ENCODE measurements around the gene LY9.
"Not testable (repeated sequence)": the region's sequence is repeated elsewhere in the genome, so short reads cannot be mapped to it uniquely, and the experiment has no call there.

The LY9 gene

DNA sequence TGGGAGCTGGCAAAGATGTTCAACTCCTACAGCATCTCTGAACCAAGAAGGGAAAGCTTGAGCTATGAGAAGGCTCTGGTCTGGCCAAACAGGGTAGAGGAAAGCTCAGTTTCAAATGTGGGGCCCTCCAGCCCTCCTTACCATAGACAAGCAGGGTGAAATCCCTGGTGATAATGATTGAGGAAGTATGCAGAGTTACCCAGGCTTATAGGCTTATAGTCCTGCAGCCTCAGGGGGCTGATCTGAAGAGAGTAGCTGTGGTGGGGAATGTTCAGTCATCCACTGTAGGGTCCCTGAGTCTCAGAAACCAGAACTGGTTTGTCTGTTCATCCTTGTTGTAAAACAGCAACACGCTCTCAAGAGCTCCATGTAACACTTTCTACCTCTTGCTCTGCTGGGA, 19.8 kb upstream of the LY9 start:
- DNase-seq = no peak

DNA sequence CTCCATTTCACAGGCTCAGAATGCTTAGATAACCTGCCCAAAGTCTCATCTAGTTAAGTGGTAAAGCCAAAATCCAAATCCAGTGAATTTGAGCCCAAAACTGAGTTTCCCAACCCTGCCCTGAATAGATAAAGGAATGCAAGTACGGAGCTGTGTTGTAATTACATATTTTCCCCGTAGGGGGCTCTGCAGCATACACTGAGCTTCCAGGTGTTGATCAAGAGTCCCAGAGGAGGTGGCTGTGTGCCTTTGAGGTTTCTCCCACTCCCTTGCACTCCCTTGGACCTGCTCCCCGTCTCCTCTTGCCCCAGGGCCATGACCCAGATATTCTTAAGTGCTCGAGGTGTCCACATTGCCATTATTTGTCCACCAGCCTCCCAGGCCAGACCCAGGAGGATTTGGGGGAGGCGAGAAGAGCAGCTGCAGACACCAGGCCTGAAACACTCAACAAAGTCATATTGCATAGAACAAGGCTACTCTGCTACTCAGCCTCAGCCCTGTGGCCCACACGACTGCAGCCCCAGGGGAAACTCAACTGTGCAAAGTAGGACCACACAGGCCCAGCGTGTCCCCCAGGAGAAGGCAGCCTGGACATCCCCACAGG, 18.4 kb upstream of the LY9 start:
- DNase-seq = peak; percentile 5

DNA sequence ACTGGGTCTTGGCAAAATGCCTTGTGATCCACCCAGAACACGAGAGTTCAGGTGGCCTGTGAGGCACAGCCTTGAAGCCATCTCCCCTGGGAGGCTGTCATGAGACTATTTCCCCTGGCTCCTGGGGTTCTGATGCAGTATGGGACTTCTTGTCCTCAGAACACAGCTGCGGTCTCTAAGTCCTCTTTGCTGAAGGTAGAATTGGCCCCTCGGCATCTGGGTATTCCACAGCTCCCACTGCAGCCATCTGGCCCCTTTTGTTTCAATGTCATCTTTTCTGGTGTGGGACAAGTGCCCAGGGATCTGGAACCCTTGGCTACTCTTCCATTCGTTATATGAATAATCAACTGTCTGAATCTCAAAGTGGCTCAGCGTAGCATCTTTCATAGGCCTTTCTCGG, 17.0 kb upstream of the LY9 start:
- no peak for DNase-seq

DNA sequence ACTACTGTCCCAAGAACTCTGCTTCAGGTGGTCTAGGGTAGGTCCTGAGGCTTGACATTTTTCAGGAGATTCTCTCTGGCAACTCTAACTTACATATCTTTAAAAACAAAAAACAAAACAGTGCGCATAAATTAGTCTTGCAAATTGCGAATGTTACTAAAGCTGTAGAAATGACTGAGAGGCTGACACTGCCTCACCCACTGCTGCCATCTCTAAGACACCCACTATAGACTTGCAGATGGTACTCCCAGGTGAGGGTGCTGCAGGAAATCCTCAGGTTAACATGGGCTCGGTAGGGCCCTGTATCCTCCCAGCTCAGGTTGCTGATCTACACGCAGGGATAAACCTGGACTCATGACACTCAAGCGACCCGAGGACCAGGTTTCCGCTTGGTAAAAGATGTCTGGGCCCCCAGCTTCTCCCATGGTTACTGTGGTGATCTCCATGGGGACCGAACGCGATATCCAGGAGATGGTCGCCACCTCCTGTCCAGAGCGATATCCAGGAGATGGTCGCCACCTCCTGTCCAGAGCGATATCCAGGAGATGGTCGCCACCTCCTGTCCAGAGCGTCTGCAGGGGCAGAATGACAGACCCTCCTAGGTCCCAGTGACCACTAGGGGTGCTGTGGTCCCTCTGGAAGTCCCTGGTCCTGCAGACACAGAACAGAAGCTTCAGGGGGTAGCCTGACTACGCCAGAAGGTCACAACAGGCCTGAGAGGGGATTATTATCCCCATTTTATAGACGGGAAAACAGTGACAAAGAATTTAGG, 16.2 kb upstream of the LY9 start:
- no peak for DNase-seq

DNA sequence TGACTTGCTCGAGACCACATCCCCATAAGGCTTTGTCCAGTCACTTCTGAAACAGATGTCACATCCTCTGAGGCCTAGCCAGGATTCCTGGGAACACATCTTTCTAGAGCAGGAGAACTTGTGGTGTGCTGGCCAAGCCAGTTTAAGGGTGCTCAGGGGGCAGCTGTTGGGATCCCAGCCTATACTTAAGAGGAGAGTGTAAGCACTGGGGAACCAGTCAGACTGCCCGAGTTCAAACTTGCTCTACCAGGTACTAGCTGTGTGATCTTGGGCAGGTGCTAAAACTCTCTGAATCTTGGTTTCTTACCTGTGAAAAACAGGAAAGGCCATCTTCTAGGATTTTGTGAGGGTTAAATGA, 15.6 kb upstream of the LY9 start:
- DNase-seq = no peak

DNA sequence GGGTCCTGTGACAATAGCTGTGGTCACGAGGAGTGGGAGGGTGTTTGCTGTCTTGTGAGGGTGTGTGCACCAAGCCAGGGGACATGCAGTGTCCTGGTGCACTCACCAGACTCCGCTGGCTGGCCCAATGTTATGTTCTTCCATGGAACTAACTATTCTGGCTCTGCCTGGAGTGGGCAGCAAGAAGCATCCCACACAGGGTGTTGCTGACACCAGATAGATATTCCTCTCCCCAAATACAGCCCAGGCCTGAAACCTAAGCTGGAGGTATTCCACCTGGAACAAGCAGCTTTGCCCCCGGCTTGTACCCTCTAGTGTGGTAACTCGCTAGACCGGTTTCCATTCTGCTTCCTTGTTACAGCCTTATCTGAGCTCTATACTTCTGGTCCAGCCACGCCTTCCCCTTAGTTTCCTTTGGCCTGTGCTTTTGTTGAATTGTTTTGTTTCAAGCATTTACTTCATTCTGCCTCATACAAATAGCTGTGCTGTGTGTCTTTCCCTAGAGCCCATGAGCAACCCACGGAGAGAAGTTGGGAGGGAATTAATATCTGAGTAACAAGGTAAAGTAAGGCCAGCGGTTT, 14.7 kb upstream of the LY9 start:
- no peak for DNase-seq

DNA sequence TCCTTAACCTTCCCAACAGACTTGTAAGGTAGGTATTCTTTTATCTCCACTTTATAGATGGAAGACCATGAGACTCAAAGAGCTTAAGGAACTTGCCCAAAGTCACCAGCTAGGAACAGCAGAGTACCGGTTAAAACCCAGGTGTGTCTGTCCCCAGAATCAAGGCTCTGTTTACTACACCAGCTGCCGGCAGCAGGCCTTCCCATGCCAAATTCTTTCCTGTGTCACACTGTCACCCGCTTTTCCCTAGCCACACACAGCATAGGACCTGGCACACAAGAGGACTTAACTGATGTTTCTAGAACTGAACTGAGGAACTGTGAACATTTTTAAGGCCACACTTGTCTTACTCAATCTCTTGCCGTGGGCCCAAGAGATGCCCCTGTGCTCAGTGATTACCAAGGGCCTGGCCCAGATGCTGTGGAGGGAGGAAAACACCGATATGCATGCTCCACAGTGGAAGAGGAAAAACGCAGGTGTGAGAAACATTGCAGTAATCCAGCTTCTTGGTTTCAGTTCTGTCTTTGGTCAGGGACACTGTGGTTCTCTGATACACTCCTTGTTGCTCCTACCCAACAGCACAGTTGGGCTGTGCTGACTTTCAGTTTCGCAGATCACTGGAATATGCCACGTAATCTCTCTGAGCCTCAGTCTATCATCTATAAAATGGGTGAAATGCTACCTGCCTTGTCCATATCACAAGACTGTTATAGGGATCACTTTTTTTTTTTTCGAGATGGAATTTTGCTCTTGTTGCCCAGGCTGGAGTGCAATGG, 13.9 kb upstream of the LY9 start:
- no peak for DNase-seq

DNA sequence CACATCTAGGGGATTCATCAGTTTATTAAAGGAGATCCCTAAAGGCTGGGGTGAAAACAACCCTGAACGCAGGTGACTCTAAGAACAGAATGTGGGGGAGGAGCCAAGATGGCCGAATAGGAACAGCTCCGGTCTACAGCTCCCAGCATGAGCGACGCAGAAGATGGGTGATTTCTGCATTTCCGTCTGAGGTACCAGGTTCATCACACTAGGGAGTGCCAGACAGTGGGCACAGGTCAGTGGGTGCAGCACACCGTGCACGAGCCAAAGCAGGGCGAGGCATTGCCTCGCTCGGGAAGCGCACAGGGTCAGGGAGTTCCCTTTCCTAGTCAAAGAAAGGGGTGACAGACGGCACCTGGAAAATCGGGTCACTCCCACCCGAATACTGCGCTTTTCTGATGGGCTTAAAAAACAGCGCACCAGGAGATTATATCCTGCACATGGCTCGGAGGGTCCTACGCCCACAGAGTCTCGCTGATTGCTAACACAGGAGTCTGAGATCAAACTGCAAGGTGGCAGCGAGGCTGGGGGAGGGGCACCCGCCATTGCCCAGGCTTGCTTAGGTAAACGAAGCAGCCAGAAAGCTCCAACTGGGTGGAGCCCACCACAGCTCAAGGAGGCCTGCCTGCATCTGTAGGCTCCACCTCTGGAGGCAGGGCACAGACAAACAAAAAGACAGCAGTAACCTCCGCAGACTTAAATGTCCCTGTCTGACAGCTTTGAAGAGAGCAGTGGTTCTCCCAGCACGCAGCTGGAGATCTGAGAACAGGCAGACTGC, 12.8 kb upstream of the LY9 start:
- not testable (repeated sequence) for DNase-seq

DNA sequence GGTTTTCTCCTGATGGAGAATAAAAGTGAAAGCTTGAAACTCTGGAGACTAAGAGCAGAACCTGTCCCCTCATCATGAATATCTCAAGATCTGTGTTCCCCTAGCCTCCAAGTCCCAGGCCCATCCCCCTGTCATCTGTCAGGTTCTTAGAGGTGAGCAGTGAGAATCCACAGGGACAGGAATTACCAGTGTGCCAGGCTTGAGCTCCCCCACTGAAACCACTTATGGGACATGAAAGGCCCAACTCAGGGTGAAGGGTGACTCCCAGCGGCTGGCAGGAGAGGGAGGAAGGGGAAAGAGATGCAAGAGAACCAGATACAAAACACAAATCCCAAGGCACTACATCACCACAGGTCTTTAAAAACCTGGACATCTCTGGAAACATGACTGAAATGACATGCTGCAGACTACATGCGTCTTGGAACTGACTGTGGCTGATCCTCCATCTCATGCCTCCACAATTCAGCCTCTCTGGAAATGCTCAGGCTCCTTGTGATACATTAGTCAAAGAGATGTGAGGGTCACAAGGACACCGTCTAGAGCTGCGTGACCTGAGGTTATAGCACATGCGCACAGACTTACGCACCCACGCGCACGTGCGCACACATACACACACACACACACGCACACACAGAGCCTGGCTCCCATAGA, 6.8 kb upstream of the LY9 start:
- no peak for DNase-seq

DNA sequence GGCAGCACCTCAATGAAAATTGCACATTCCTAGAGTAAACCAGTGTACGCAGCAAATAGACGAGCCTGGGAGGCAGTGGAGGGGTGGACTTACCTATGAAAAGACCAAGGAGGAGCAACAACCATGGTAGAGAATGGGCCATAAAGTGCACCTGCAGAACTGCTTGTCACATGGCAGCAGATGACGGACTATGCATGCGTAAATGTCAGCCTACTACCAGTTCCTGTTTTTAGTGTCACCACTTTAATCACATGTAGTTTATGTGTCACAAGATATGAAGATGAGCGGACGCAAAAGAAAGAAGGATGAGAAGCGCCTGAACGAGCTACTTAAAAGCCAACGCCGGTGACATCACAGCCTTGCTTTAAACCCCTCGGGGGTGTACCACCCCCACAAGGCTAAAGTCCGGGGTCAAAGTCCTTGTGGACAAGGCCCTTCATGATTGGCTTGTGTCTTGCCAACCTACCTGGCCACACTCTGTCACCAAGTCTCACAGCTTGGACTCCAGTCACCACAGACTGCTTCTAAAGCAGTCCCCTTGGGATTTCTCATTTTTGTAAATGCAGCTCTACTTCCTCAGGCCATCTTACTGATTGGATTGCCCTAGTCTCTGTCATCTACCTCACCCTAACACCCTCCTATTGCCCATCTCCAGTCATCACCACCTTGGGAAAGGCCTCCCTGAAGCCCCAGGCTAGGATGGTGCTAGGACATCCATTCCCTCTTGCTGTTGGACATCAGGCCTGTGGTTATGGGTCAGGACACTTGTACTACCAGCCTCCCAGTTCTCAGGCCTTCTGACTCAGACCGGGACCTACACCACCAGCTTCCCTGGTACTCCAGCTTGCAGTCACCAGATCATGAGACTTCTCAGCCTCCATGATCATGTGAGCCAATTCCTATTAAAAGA, 6.0 kb upstream of the LY9 start:
- no peak for DNase-seq

DNA sequence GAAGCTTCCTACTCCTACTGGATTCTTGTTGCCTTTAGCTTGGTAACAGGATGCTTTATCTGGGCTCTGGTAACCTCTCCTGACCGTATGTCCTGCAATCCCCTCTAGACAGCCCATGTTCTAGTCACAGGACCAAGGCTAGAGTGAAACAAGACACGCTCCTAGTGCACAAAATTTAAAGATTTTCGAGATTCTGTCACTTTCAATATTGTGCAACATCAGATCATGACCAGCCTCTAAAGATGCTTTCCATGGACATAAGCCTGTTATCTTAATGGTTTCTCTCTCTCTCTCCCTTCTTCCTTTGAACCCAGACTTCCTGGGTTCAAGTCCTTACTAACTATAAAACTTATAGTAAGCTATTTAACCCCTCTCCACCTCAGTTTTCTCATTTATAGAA, 1.6 kb upstream of the LY9 start:
- no peak for DNase-seq

DNA sequence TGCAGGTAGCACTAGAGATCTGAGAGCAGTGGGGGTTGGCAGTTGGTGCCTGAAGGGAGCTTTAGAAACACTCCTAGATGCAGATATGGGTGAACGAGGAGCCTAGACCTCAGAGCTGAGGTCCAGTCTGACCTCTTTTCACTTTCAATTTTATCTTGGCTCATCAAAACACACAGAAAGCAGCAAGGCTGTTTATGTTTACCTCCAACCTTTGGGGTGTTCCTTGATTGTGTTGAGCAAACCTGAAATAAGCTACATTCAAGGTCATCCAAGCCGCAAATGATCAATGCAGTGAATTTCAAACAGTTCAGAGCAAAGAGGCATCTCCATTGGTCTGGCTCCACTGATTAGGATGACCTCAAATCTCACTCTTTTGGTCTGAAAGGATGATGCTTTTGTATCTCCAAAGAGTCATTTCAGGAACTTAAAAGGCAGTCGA, 1.3 kb downstream of the LY9 start:
- DNase-seq = no peak

DNA sequence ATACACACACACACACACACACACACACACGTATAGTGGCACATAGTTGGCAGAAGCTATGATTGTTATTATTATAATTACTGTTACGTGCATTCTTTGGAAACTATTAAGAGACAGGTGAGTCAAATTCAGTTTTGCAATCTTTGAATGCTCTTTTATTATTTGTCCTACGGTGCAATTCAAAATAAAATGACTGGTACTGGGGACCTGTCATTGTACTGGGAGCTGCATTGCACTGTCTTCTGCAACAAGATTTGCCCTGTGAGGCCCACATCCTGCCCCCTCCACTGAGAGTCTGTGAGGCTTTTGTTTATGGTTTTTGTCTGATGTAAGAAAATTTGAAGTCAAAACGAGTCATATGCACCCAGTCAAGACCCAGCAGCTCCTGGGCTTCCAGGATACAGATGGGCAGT, 1.9 kb downstream of the LY9 start:
- no peak for DNase-seq

DNA sequence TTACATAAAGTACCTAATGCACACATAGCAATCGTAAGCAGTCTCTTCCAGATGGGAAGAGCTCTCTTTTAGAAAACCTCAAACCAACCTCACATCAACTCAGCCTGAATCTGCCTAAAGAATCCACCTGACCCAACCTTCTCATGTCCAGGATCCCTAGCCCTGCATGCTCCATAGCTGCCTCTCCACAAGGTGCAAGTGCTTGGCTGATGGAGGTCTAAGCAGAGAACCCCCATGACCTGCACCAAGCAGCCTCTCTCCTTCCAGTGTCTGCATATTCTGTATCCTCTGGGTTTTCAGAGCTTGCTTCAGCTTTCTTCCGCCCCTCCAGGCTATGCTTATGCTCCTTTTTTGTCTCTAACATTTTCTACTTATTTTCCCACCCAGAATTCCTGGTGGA, 2.5 kb downstream of the LY9 start:
- DNase-seq = no peak

DNA sequence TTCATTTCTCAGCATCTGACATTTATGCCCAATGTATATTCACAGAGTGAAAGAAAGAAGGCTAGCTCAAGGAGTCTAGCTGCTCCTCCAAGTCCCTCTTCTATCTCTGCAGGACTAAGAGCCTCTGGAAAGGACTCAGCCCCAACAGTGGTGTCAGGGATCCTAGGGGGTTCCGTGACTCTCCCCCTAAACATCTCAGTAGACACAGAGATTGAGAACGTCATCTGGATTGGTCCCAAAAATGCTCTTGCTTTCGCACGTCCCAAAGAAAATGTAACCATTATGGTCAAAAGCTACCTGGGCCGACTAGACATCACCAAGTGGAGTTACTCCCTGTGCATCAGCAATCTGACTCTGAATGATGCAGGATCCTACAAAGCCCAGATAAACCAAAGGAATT, 3.7 kb downstream of the LY9 start:
- no peak for DNase-seq

DNA sequence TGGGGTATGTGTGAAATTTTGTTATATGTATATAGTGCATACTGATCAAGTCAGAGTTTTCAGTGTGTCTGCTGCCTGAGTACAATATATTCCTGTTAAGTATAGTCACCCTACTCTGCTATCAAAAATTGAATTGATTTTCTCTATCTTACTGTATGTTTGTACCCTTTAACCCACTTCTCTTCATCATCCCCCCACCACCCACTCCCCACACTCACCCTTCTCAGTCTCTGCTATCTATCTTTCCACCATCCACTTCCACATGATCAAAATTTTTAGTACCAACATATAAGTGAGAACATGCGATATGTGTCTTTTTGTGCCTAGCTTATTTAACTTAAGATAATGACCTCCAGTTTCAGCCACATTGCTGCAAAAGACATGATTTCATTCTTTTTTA, 4.2 kb downstream of the LY9 start:
- DNase-seq = no peak

DNA sequence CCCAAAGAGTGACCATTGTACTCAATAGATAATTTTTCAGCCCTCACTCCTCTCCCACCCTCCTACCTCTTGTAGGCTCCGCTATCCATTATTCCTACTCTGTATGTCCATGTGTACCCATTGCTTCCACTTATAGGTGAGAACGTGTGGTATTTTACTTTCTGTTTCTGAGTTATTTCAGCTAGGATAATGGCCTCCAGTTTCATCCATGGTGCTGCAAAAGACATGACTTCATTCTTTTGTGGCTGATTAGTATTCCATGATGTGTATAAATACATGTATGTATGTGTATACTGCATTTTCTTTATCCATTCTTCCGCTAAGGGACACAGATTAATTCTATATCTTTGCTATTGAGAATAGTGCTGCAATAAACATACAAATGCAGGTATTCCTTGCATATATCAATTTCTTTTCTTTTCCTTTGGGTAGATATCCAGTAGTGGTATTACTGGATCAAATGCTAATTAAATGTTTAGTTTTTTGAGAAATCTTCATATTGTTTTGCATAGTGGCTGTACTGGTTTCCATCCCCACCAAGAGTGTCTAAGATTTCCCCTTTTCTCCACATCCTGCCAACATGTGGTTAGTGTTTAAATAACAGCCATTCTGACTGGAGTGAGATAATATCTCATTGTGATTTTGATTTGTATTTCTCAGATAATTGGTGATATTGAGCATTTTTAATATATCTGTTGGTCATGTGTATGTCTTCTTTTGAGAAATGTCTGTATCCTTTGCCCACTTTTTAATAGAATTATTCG, 4.9 kb downstream of the LY9 start:
- no peak for DNase-seq

DNA sequence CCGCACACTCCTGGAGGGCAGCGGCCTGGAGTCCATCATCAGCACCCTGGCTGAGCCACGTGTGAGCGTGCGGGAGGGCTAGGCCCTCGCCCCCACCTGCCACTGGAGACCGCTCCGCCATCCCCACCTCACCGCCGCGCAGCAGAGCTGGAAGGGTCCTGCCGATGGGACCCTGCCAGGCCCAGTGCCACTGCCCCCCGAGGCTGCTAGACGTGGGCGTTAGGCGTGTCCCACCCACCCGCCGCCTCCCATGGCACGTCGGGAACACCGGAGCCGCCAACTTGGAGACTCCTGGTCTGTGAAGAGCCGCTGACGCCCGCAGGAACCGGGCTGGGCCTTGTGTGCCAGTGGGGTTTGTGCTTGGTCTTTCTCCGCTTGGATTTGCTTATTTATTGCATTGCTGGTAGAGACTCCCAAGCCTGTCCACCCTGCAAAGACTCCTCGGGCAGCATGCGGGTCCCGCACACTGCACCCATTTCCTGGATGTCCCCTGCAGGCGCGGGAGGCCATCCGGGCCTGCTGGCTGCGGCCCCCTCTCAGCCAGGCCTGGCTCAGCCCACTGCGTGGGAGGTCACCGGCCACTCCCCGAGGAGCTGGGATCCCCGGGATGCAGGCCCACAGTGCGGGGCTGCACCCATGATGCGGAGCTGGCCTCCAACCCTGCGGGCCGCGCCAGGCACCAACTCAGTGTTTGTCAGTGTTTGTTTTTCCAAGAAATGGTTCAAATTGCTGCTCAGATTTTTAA, 6.0 kb downstream of the LY9 start:
- DNase-seq = no peak

DNA sequence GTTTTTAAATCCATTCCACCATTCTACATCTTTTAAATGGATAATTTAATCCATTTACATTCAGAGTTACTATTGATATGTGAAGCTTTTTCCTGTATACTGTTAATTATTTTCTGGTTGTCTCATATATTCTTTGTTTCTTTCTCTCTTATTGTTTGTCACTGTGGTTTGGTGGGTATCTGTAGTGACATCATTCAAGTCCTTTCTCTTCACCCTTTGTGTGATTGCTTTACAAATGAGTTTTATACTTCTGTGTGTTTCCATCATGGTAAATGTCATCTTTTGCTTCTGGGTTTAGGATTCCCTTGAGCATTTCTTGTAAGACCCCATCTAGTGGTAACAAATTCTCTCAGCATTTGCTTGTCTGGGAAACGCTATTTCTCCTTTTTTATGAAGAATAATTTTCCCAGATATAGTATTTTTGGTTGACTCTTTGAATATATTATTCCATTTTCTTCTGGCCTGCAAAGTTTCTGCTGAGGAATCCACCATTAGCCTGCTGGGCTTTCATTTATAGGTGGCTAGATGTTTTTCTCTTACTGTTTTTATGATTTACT, 10.2 kb downstream of the LY9 start:
- no peak for DNase-seq

DNA sequence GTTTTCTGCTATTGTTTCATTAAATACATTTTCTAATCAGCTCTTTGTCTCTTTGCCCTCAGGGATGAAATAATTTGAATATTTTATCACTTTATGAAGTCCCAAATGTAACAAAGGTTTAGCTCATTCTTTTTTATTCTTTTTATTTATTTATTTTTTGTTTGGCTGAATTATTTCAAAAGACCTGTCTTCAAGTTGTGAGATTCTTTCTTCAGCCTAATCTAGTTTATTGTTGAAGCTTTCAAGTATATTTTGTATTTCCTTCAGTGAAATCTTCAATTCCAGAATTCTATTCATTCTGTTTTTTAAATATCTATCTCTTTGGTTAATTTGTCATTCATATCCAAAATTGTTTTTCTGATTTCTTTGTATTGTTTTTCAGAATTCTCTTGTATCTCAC, 10.8 kb downstream of the LY9 start:
- DNase-seq = no peak
